Pancreas (tissue), 10 donors: Measurements from ENCODE around the gene CACUL1. TPM values are rescaled to one million over a fixed set of nuclear protein-coding genes. Genes with fewer than 3 reads are reported as not detected.
"Not testable (repeated sequence)": the region's sequence is repeated elsewhere in the genome, so short reads cannot be mapped to it uniquely, and the experiment has no call there.

Experiments
- ATAC-seq, 4 donors: fragments of 200-7000 bp; cut with Tn5 transposase; one replicate each; pipeline versions ENCODE4 v1.8.0 to v1.9.1; 2020; ENCODE audit warnings: mild to moderate bottlenecking in 4 of 4, moderate library complexity in 4 of 4
- DNase-seq, 6 donors: peaks; one replicate each; pipeline ENCODE4 v3.0.0-alpha.2; 2020
- FAIRE-seq: peaks from 2 replicates; lab custom pipeline; 2012; peaks lifted over from hg19 to GRCh38; lab: Jason Lieb, UNC
- H3K27ac ChIP-seq, 4 donors: fragments of 200-600 bp; sonication (generic); 1 replicate in 3 of 4; 2 replicates in 1 of 4; pipeline versions ENCODE4 v1.5.0 to v1.8.0; 2020
- H3K27me3 ChIP-seq, 4 donors: fragments of 200-600 bp; one replicate each; pipeline ENCODE4 v1.8.0; 2021
- H3K36me3 ChIP-seq, 3 donors: fragments of 200-600 bp; sonication (generic) in 1 of 3; one replicate each; pipeline versions ENCODE4 v1.5.0 to v1.8.0; 2020 to 2021
- H3K4me1 ChIP-seq, 3 donors: fragments of 200-600 bp; one replicate each; pipeline ENCODE4 v1.8.0; 2021
- H3K4me3 ChIP-seq, 4 donors: fragments of 200-600 bp; sonication (generic) in 2 of 4; one replicate each; pipeline versions ENCODE4 v1.5.0 to v1.8.0; 2020 to 2021
- H3K9me3 ChIP-seq, 4 donors: fragments of 200-600 bp; one replicate each; pipeline ENCODE4 v1.8.0; 2021
- WGBS, 2 donors: extraction: QIAGEN DNeasy Blood & Tissue Kit; methylation state at CpG; one replicate each; pipeline ENCODE4 v1.1.7; 2013; 5-methylcytosine and 5-hydroxymethylcytosine counted together
- intact Hi-C, 3 donors: fragments of 100-400 bp; cut with DNase I; formaldehyde crosslinking; loops; one replicate each; pipeline versions ENCODE4 v1.11.1 to v1.14.2; 2022
- polyA plus RNA-seq, 2 donors: library from polyadenylated mRNA; stranded (reverse); fragments of 200-250 nt; gene quantifications; one replicate each; pipeline ENCODE4 v1.2.3, GENCODE V29; 2013
- total RNA-seq, 6 donors: library from RNA; stranded (reverse); fragmentation: NEBNext Ultra II Directional in 4 of 6; extraction: Animal tissue kit (Norgen Biotek cat#: 25700) in 4 of 6; gene quantifications; one replicate each; pipeline versions ENCODE4 v1.2.1 to v1.2.4, GENCODE V29; 2021 to 2023
- TF ChIP-seq, protein P1 (sequence below), 4 donors: fragments of 200-600 bp; sonication (generic) in 3 of 4; IDR thresholded peaks; one replicate each; pipeline versions ENCODE4 v1.5.0 to v1.8.0; 2021; ENCODE audit warnings: antibody characterized with exemption in 4 of 4
- donor health status: healthy with polysubstance abuse.
- donor health status: DM: no; HTN: no; CAD: no; lungs with moderate emphysema.
- donor health status: DM: no; HTN: no; CAD: no.
- donor health status: control.
- donor health status: control.
- donor health status: Bipolar disorder and iron deficiency.
- donor health status: DM: yes; HTN: yes; CAD: no.
- donor health status: DM: no; HTN: no; CAD: no.
- donor health status: DM: no; HTN: no; CAD: no.
- donor health status: DM: yes; HTN: yes; CAD: no.

The CACUL1 gene
- total and polyA plus RNA-seq, 8 donors = 3.1 to 28.3 (median 16.2) TPM

DNA sequence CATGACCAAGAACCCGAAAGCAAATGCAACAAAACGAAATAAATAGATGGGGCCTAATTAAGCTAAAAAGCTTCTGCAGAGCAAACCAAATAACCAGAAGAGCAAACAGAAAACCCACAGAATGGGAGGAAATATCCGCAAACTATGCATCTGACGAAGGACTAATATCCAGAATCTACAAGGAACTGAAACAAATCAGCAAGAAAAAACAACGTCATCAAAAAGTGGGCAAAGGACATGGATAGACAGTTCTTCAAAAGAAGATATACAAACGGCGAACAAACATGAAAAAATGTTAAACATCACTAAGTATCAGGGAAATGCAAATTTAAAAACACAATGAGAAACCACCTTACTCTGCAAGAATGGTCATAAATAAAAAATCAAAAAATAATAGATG, 35.3 kb upstream of the CACUL1 start:
- intact Hi-C loops = no loop called here
- ATAC-seq (no peak), FAIRE-seq (no peak), DNase-seq (no peak)
- Histone ChIP-seq H3K9me3 (no peaks in the 10 kb centered on the region), H3K27me3 (no peaks in the 10 kb centered on the region), H3K4me1 (no peaks in the 10 kb centered on the region), H3K27ac (no peak overlapping the region), H3K4me3 (no peak overlapping the region), H3K36me3 (no peaks in the 10 kb centered on the region)
- 80 to 85% methylated on average over 7 of the region's 7 CpGs for WGBS, 2 donors
- TF ChIP-seq, protein P1, sequence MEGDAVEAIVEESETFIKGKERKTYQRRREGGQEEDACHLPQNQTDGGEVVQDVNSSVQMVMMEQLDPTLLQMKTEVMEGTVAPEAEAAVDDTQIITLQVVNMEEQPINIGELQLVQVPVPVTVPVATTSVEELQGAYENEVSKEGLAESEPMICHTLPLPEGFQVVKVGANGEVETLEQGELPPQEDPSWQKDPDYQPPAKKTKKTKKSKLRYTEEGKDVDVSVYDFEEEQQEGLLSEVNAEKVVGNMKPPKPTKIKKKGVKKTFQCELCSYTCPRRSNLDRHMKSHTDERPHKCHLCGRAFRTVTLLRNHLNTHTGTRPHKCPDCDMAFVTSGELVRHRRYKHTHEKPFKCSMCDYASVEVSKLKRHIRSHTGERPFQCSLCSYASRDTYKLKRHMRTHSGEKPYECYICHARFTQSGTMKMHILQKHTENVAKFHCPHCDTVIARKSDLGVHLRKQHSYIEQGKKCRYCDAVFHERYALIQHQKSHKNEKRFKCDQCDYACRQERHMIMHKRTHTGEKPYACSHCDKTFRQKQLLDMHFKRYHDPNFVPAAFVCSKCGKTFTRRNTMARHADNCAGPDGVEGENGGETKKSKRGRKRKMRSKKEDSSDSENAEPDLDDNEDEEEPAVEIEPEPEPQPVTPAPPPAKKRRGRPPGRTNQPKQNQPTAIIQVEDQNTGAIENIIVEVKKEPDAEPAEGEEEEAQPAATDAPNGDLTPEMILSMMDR (IDR thresholded peaks at IDR 0.05) = no peak

DNA sequence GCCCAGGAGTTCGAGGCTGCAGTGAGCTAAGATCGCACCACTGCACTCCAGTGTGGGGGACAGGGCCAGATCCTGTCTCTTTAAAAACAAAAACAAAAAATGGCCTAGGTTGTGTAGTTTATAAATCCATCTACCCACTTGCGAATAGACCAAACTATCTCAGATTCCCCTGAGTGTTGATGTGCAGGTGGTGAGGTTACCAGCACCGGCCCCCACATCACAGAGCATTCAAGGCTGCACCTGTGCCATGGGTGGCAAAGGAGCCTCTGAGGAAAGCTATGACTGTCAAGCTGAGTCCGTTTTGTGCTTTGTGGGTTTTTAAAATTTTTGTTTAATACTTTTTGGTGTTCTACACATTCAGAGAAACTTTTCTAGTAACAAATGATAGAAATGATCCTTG, 30.8 kb upstream of the CACUL1 start:
- intact Hi-C loops = no loop called here
- Histone ChIP-seq H3K4me3 (no peak overlapping the region), H3K4me1 (no peaks in the 10 kb centered on the region), H3K36me3 (no peaks in the 10 kb centered on the region), H3K9me3 (no peaks in the 10 kb centered on the region), H3K27ac (no peak overlapping the region), H3K27me3 (no peaks in the 10 kb centered on the region)
- DNase-seq (no peak), ATAC-seq (no peak), FAIRE-seq (no peak)
- TF ChIP-seq, protein P1 (IDR thresholded peaks at IDR 0.05) = no peak
- 72 to 76% methylated on average over 5 of the region's 5 CpGs for WGBS, 2 donors

DNA sequence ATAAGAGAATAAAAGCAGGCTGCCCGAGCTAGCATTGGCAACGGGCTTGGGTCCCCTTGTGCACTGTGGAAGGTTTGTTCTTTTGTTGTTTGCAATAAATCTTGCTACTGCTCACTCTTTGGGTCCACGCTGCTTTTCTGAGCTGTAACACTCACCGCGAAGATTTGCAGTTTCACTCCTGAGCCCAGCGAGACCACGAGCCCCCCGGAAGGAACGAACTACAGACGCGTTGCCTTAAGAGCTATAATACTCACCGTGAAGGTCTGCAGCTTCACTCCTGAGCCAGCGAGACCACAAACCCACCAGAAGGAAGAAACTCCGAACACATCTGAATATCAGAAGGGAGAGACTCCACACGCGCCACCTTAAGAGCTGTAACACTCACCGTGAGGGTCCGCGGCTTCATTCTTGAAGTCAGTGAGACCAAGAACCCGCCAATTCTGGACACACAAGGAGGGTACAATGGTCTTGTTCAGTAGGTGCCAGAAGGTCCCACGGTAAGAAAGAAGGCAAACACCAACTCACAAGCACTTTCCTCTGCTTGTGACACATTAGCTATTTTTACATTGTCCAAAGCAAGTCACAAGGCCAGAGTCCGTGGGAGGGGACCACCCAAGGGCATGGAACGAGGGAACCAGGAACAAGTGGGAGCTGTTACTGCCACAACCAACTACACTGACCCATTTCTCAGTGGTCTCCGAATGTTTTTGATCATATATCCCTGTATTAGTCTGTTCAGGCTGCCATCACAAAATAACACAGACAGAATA, 29.2 kb upstream of the CACUL1 start:
- TF ChIP-seq, protein P1 (IDR thresholded peaks at IDR 0.05) = no peak

DNA sequence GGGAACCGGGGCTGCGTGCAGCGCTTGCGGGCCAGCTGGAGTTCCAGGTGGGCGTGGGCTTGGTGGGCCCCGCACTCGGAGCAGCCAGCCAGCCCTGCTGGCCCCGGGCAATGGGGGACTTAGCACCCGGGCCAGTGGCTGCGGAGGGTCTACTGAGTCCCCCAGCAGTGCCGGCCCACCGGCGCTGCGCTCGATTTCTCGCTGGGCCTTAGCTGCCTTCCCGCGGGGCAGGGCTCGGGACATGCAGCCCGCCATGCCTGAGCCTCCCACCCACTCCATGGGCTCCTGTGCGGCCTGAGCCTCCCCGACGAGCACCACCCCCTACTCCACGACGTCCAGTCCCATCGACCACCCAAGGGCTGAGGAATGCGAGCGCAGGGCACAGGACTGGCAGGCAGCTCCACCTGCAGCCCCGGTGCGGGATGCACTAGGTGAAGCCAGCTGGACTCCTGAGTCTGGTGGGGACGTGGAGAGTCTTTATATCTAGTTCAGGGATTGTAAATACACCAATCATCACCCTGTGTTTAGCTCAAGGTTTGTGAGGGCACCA, 28.2 kb upstream of the CACUL1 start:
- H3K36me3 ChIP-seq, DNase-seq, H3K27ac ChIP-seq, FAIRE-seq, H3K9me3 ChIP-seq, H3K4me1 ChIP-seq, H3K4me3 ChIP-seq, intact Hi-C loops, ATAC-seq, H3K27me3 ChIP-seq: not testable (repeated sequence)
- 86 to 90% methylated on average over 23 to 31 of the region's 31 CpGs for WGBS, 2 donors

More for the DNA sequence above, 29.2 kb upstream of the CACUL1 start:
- intact Hi-C loops = no loop called here
- no peaks in the 10 kb centered on the region for H3K36me3 ChIP-seq
- H3K27ac ChIP-seq = no peak overlapping the region
- WGBS, 2 donors = 85 to 86% methylated on average over 22 to 24 of the region's 24 CpGs
- no peaks in the 10 kb centered on the region for H3K9me3 ChIP-seq
- FAIRE-seq = no peak
- no peak for DNase-seq
- ATAC-seq = no peak
- H3K27me3 ChIP-seq = no peaks in the 10 kb centered on the region
- H3K4me3 ChIP-seq = no peak overlapping the region
- H3K4me1 ChIP-seq = no peaks in the 10 kb centered on the region

DNA sequence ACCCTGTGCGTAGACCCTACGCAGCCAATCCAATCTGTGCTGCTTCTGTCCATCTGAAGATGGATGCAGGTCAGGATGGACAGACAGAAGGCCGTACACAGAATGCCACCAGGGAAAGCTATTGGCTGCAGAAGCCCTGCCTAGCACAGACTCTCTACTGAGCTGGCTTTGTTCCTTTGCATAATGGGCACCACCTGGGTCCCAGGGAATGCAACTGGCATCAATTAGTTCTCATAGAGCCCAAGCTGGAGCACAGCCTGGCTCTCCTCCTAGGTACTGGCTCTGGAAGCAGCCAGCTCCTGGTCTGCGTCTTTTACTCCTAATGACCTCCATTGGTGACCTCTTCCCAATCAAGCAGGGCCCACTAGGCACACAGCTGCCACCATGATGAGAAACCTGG, 26.8 kb upstream of the CACUL1 start:
- FAIRE-seq (no peak), ATAC-seq (no peak), DNase-seq (no peak)
- Histone ChIP-seq H3K9me3 (no peaks in the 10 kb centered on the region), H3K4me1 (no peaks in the 10 kb centered on the region), H3K27ac (no peak overlapping the region), H3K27me3 (no peaks in the 10 kb centered on the region), H3K4me3 (no peak overlapping the region), H3K36me3 (no peaks in the 10 kb centered on the region)
- intact Hi-C loops = no loop called here
- TF ChIP-seq, protein P1 (IDR thresholded peaks at IDR 0.05) = no peak
- 85 to 90% methylated on average over 4 of the region's 4 CpGs for WGBS, 2 donors
